ENCODE results near the gene NFIA.

- no peak for TF ChIP-seq CTCF (CRISPR knock-in tag; IDR thresholded peaks at IDR 0.05)
- no peak for TF ChIP-seq NFATC3 (CRISPR knock-in tag; IDR thresholded peaks at IDR 0.05)
- no peak for TF ChIP-seq KLF6 (CRISPR knock-in tag; IDR thresholded peaks at IDR 0.05)
- TF ChIP-seq ETS1 (CRISPR knock-in tag; IDR thresholded peaks at IDR 0.05) = no peak
Measured at GRCh38 chr1:61082311-61083012, at the start of gene NFIA.
